Ishikawa (cell line): ENCODE results near the gene CLTCL1.

ENCODE experiments used
- CREB1 ChIP-seq: IDR thresholded peaks from 2 replicates; pipeline ENCODE4 v1.6.1; 2012; ENCODE audit warnings: low read depth
- EGR1 ChIP-seq: IDR thresholded peaks from 2 replicates; pipeline ENCODE4 v1.6.1; 2012
- EP300 ChIP-seq: IDR thresholded peaks from 2 replicates; pipeline ENCODE4 v1.6.1; 2012; ENCODE audit warnings: borderline replicate concordance
- TF ChIP-seq, protein P1 (sequence below): IDR thresholded peaks from 2 replicates; pipeline ENCODE4 v1.6.1; 2012
- TF ChIP-seq, protein P2 (sequence below): IDR thresholded peaks from 2 replicates; pipeline ENCODE4 v1.6.1; 2012; ENCODE audit warnings: low read depth, mild to moderate bottlenecking

DNA sequence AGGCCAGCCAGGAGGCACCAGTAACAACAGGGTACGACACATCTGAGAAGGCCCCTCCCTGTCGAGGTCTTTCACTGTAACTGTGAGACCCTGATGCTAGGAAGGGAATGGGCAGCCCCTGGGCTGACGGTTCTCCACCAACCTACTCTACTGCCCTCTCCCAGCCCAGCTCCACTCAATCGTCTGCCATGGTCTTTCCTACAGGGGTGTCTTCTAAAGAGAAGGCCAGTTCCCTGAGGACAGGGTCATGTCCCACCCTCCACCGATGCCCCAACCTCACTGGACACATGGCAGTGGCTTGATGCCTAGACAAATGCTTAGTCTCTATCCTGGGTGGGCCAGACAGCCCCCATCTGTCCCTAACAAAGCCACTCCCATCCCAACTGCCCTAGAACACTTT, 67.0 kb downstream of the CLTCL1 start:
- TF ChIP-seq, protein P1, sequence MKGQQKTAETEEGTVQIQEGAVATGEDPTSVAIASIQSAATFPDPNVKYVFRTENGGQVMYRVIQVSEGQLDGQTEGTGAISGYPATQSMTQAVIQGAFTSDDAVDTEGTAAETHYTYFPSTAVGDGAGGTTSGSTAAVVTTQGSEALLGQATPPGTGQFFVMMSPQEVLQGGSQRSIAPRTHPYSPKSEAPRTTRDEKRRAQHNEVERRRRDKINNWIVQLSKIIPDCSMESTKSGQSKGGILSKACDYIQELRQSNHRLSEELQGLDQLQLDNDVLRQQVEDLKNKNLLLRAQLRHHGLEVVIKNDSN, result no peak
- TF ChIP-seq CREB1, result no peak
- no peak for TF ChIP-seq EGR1
- no peak for TF ChIP-seq EP300
- TF ChIP-seq, protein P2, sequence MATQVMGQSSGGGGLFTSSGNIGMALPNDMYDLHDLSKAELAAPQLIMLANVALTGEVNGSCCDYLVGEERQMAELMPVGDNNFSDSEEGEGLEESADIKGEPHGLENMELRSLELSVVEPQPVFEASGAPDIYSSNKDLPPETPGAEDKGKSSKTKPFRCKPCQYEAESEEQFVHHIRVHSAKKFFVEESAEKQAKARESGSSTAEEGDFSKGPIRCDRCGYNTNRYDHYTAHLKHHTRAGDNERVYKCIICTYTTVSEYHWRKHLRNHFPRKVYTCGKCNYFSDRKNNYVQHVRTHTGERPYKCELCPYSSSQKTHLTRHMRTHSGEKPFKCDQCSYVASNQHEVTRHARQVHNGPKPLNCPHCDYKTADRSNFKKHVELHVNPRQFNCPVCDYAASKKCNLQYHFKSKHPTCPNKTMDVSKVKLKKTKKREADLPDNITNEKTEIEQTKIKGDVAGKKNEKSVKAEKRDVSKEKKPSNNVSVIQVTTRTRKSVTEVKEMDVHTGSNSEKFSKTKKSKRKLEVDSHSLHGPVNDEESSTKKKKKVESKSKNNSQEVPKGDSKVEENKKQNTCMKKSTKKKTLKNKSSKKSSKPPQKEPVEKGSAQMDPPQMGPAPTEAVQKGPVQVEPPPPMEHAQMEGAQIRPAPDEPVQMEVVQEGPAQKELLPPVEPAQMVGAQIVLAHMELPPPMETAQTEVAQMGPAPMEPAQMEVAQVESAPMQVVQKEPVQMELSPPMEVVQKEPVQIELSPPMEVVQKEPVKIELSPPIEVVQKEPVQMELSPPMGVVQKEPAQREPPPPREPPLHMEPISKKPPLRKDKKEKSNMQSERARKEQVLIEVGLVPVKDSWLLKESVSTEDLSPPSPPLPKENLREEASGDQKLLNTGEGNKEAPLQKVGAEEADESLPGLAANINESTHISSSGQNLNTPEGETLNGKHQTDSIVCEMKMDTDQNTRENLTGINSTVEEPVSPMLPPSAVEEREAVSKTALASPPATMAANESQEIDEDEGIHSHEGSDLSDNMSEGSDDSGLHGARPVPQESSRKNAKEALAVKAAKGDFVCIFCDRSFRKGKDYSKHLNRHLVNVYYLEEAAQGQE, result no peak
